D721Med (cell line): ENCODE data around the gene CAPN13.
"Not testable (repeated sequence)": the region's sequence is repeated elsewhere in the genome, so short reads cannot be mapped to it uniquely, and the experiment has no call there.

ENCODE experiments used
- DNase-seq: peaks from one replicate; pipeline ENCODE4 v3.0.0; 2011; ENCODE audit warnings: low spot score; ENCODE audit not compliant: insufficient read length
- FAIRE-seq: peaks from 2 replicates; lab custom pipeline; 2011; peaks lifted over from hg19 to GRCh38; lab: Jason Lieb, UNC
- CTCF ChIP-seq: IDR thresholded peaks from 2 replicates; pipeline ENCODE4 v1.5.1; 2012; ENCODE audit warnings: mild to moderate bottlenecking, control low read depth; ENCODE audit not compliant: insufficient read depth; ENCODE audit errors: missing control alignments

The CAPN13 gene

DNA sequence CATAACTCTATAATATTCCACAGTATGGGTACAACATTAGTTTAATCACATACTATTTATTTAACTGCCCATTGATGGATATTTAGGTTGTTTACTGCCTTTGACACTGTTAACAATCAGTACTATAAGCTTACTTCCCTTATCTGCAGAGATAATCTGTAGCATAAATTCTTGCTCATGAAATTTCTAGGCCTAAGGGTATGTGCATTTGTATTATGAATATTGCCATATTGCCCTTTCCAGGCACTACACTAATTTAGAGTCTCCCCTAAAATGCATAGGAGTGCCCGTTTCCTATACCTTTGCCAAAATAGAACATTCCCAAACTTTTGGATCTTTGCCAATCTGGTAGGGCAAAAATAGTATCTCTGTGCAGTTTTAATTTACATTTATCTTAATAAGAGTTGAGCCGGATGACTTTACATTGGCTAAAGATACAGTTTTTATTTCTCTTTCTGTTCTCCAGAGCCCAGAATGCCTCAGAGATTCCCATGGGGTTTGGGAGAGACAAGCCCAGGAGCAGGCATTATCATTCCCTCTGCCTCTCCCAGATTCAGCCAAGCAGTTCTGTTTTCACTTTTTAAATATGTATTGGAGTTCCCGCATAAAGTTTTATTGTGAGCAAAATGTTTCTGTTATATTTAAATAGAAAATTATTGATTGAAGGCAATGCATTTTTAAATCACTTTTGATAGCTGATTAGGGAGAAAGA, 102.8 kb downstream of the CAPN13 start:
- no peak for FAIRE-seq
- no peak for TF ChIP-seq CTCF
- no peak for DNase-seq

GRCh38 chr2:30702694-30703093, 104.6 kb downstream of the CAPN13 start:
- DNase-seq (no peak), FAIRE-seq (no peak)
- TF ChIP-seq CTCF, result no peak

GRCh38 chr2:30701782-30702181, 105.5 kb downstream of the CAPN13 start:
- no peak for TF ChIP-seq CTCF
- FAIRE-seq, result no peak

GRCh38 chr2:30697242-30698103, 109.8 kb downstream of the CAPN13 start:
- DNase-seq, FAIRE-seq: not testable (repeated sequence)

More at GRCh38 chr2:30701782-30702181, 105.5 kb downstream of the CAPN13 start:
- DNase-seq, result no peak

DNA sequence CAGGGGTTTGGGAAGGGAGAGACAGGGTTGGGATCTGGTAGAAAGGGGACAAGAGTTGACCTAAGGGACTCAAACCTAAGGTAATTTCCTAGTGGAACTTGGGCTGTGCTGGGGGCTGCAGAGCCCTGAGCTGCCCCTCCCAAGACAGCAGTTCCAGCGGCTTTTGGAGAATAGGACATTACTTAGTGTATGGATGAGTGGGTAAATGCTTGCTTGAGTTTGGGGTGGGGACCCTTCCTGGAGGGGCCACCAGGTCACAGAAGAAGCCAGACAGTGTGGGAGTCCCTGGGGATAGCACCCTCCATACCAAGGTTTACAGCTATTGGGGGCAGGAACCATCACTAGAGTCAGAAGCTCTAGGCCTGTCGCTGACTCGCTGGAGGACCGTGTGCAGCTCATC, 111.5 kb downstream of the CAPN13 start:
- no peak for FAIRE-seq
- TF ChIP-seq CTCF, result no peak
- no peak for DNase-seq

- DNase-seq (no peak), FAIRE-seq (no peak)
- TF ChIP-seq CTCF, result no peak
These were observed 112.8 kb downstream of the CAPN13 start for GRCh38 chr2:30694286-30695055.

DNA sequence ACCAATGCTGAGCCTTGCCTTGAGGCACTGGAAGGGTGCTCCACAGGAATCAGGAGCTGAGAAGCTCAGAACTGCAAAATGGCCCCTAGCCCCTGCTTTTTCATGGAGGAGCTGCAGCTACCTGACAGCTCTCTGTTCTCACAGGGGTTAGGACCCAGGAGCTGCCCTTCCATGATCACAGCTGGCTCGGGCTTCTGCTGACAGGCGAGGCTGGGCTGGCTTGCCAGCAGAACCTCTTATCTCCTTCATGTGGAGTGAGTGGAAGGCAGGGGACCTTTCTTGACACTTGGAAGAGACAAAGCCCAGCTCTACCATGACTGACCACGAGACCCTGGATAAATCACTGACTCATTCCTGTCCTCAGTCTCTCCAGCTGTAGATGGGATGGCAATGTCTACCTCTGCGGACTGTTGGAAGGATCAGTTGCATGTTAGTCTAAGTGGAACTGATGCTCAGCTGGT, 113.4 kb downstream of the CAPN13 start:
- DNase-seq, result no peak
- no peak for FAIRE-seq
- TF ChIP-seq CTCF, result no peak
